B cell (primary cell): Measurements from ENCODE around the gene YIPF7. TPM values are rescaled to one million over a fixed set of nuclear protein-coding genes. Genes with fewer than 3 reads are reported as not detected.

Source experiments
- ATAC-seq: fragments of 200-7000 bp; cut with Tn5 transposase; one replicate; pipeline ENCODE4 v1.10.0; 2021; ENCODE audit warnings: low read depth, mild to moderate bottlenecking, moderate number of reproducible peaks, moderate library complexity
- CTCF ChIA-PET: fragments of 350-600 bp; sonication (Branson Sonifier 250); formaldehyde crosslinking; loops from one replicate; lab custom pipeline; 2021; ENCODE audit warnings: antibody characterized with exemption, inconsistent platforms; lab: Charles Lee
- POLR2A ChIA-PET: fragments of 350-600 bp; sonication (Branson Sonifier 250); formaldehyde crosslinking; loops from one replicate; lab custom pipeline; 2021; ENCODE audit warnings: antibody characterized with exemption; lab: Charles Lee
- DNase-seq: peaks from one replicate; pipeline ENCODE4 v3.0.0; 2013
- H2AFZ ChIP-seq: 2 replicates; pipeline ENCODE4 v1.6.1; 2012; ENCODE audit warnings: mild to moderate bottlenecking, low read depth, low read length; ENCODE audit not compliant: insufficient read depth, poor library complexity, severe bottlenecking
- H3K27ac ChIP-seq, 2 donors: 1 replicate in 1 of 2; 2 replicates in 1 of 2; pipeline ENCODE4 v1.5.1; 2012 to 2013; ENCODE audit warnings: low read length in 2 of 2, mild to moderate bottlenecking in 2 of 2, moderate library complexity in 1 of 2
- H3K27me3 ChIP-seq, 4 experiments: fragments of 200-600 bp in 1 of 4; sonication (generic) in 1 of 4; replicated peaks in 1 of 4; 1 replicate in 2 of 4; 2 replicates in 2 of 4; pipeline versions ENCODE4 v1.6.1 to v1.7.0; 2013 to 2016; ENCODE audit warnings: low read length in 3 of 4, mild to moderate bottlenecking in 2 of 4, mixed read lengths in 1 of 4, moderate library complexity in 1 of 4; ENCODE audit not compliant: insufficient read depth in 4 of 4, control insufficient read depth in 3 of 4; ENCODE audit errors: control extremely low read depth in 1 of 4
- H3K36me3 ChIP-seq, 2 experiments: replicated peaks in 1 of 2; 1 replicate in 1 of 2; 2 replicates in 1 of 2; pipeline versions ENCODE4 v1.6.1 to v1.7.1; 2013; ENCODE audit warnings: low read length in 1 of 2; ENCODE audit not compliant: insufficient read depth in 2 of 2, control insufficient read depth in 1 of 2; ENCODE audit errors: control extremely low read depth in 1 of 2, extremely low read depth in 1 of 2
- H3K4me1 ChIP-seq, 2 donors: fragments of 200-600 bp in 1 of 2; sonication (generic) in 1 of 2; 1 replicate in 1 of 2; 2 replicates in 1 of 2; pipeline versions ENCODE4 v1.5.1 to v1.6.1; 2013 to 2017; ENCODE audit warnings: low read length in 2 of 2; ENCODE audit not compliant: control insufficient read depth in 2 of 2, insufficient read depth in 2 of 2
- H3K4me2 ChIP-seq: replicated peaks from 2 replicates; pipeline ENCODE3; 2012; ENCODE audit warnings: mild to moderate bottlenecking, low read depth, low read length; ENCODE audit not compliant: poor library complexity, severe bottlenecking
- H3K4me3 ChIP-seq, 5 experiments: fragments of 200-600 bp in 1 of 5; sonication (generic) in 1 of 5; 1 replicate in 3 of 5; 2 replicates in 2 of 5; pipeline versions ENCODE4 v1.5.1 to v1.7.0; 2011 to 2016; ENCODE audit warnings: low read length in 4 of 5, mild to moderate bottlenecking in 4 of 5, low read depth in 2 of 5, control low read depth in 1 of 5, moderate library complexity in 1 of 5; ENCODE audit not compliant: insufficient read depth in 1 of 5; ENCODE audit errors: control extremely low read depth in 1 of 5, extremely low read depth in 1 of 5
- H3K79me2 ChIP-seq: fragments of 200-600 bp; sonication (generic); one replicate; pipeline ENCODE4 v1.6.0; 2016; ENCODE audit warnings: low read length; ENCODE audit not compliant: control insufficient read depth, insufficient read depth
- H3K9ac ChIP-seq: fragments of 200-600 bp; sonication (generic); 2 replicates; pipeline ENCODE4 v1.6.1; 2017; ENCODE audit warnings: mild to moderate bottlenecking, low read length, moderate library complexity
- H3K9me3 ChIP-seq, 3 donors: one replicate each; pipeline versions ENCODE4 v1.6.1 to v1.7.1; 2013; ENCODE audit warnings: low read length in 2 of 3; ENCODE audit not compliant: control insufficient read depth in 2 of 3, insufficient read depth in 1 of 3; ENCODE audit errors: control extremely low read depth in 1 of 3
- H4K20me1 ChIP-seq: 2 replicates; pipeline ENCODE4 v1.6.0; 2012; ENCODE audit warnings: mild to moderate bottlenecking, low read length; ENCODE audit not compliant: insufficient read depth, control insufficient read depth, poor library complexity, severe bottlenecking
- H3K27ac Mint-ChIP-seq: one replicate; pipeline ENCODE4 v1.8.0; 2021; ENCODE audit warnings: mixed read lengths
- H3K27me3 Mint-ChIP-seq: one replicate; pipeline ENCODE4 v1.8.0; 2021; ENCODE audit warnings: mixed read lengths
- H3K4me1 Mint-ChIP-seq: one replicate; pipeline ENCODE4 v1.8.0; 2021; ENCODE audit warnings: mixed read lengths
- H3K4me3 Mint-ChIP-seq: one replicate; pipeline ENCODE4 v1.8.0; 2021; ENCODE audit warnings: mixed read lengths
- H3K9me3 Mint-ChIP-seq: one replicate; pipeline ENCODE4 v1.8.0; 2022; ENCODE audit warnings: mixed read lengths; ENCODE audit not compliant: insufficient read depth
- EZH2 ChIP-seq: IDR thresholded peaks from 2 replicates; pipeline ENCODE4 v1.6.1; 2012; ENCODE audit warnings: borderline replicate concordance, low read depth, mild to moderate bottlenecking, moderate library complexity, low read length; ENCODE audit not compliant: insufficient read depth, poor library complexity, severe bottlenecking
- WGBS: methylation state at CpG from one replicate; pipeline ENCODE4 v1.1.5; 2013; ENCODE audit warnings: missing lambda C conversion rate; ENCODE audit not compliant: insufficient coverage; 5-methylcytosine and 5-hydroxymethylcytosine counted together
- intact Hi-C: fragments of 100-400 bp; cut with micrococcal nuclease; formaldehyde crosslinking; loops from one replicate; pipeline ENCODE4 v1.10.0; 2022
- polyA plus RNA-seq: library from polyadenylated mRNA; depleted of rRNA; stranded (reverse); fragments of >200 nt; gene quantifications from 2 replicates; pipeline ENCODE4 v1.2.3, GENCODE V29; 2012
- total RNA-seq, 2 donors: library from RNA; stranded (reverse); fragments of 120-200 nt in 1 of 2; gene quantifications; 1 replicate in 1 of 2; 2 replicates in 1 of 2; pipeline versions ENCODE4 v1.2.3 to v1.2.4, GENCODE V29; 2013 to 2022
- TF ChIP-seq, protein P1 (sequence below): fragments of 200-600 bp; IDR thresholded peaks from one replicate; pipeline ENCODE4 v1.8.0; 2022; ENCODE audit warnings: antibody characterized with exemption, mild to moderate bottlenecking

Gene YIPF7
- total and polyA plus RNA-seq, 2 donors (not counting 1 experiment from before 2014, with no cell fraction given) = not detected

DNA sequence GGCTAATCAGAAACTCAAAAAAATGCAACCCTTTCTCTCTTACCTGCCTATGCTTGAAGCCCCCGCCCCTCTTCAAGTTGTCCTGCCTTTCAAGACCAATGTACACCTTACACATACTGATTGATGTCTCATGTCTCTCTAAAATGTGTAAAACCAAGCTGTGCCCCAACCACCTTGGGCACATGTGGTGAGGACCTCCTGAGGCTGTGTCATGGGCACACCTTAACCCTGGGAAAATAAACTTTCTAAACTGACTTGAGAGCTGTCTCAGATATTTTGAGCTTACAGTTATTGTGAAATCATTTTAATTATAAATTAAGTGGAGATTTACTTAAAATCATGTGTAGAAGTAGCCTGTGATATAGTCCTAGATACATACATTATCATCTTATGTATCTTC lies 49.0 kb upstream of the YIPF7 start:
- Histone ChIP-seq H3K27ac (no peak overlapping the region), H2AFZ (no peak overlapping the region), H3K9ac (no peak overlapping the region), H4K20me1 (no peaks in the 10 kb centered on the region), H3K27me3 (no peaks in the 10 kb centered on the region), H3K4me3 (no peak overlapping the region), H3K9me3 (no peaks in the 10 kb centered on the region), H3K4me2 (no peak overlapping the region), H3K79me2 (no peaks in the 10 kb centered on the region), H3K4me1 (no peaks in the 10 kb centered on the region), H3K36me3 (peaks cover 3 to 54% of the 10 kb centered on the region in 2 experiments)
- Mint-ChIP-seq H3K4me3 (no peak overlapping the region), H3K9me3 (no peaks in the 10 kb centered on the region), H3K4me1 (no peaks in the 10 kb centered on the region), H3K27me3 (no peaks in the 10 kb centered on the region), H3K27ac (no peak overlapping the region)
- 100% methylated on average over 1 of the region's 1 CpG for WGBS
- DNase-seq = no peak
- no peak for ATAC-seq
- TF ChIP-seq, protein P1, sequence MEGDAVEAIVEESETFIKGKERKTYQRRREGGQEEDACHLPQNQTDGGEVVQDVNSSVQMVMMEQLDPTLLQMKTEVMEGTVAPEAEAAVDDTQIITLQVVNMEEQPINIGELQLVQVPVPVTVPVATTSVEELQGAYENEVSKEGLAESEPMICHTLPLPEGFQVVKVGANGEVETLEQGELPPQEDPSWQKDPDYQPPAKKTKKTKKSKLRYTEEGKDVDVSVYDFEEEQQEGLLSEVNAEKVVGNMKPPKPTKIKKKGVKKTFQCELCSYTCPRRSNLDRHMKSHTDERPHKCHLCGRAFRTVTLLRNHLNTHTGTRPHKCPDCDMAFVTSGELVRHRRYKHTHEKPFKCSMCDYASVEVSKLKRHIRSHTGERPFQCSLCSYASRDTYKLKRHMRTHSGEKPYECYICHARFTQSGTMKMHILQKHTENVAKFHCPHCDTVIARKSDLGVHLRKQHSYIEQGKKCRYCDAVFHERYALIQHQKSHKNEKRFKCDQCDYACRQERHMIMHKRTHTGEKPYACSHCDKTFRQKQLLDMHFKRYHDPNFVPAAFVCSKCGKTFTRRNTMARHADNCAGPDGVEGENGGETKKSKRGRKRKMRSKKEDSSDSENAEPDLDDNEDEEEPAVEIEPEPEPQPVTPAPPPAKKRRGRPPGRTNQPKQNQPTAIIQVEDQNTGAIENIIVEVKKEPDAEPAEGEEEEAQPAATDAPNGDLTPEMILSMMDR = no peak
- TF ChIP-seq EZH2 = no peak
- intact Hi-C loops = no loop called here
- ChIA-PET CTCF (no interaction called here), POLR2A (no interaction called here)

DNA sequence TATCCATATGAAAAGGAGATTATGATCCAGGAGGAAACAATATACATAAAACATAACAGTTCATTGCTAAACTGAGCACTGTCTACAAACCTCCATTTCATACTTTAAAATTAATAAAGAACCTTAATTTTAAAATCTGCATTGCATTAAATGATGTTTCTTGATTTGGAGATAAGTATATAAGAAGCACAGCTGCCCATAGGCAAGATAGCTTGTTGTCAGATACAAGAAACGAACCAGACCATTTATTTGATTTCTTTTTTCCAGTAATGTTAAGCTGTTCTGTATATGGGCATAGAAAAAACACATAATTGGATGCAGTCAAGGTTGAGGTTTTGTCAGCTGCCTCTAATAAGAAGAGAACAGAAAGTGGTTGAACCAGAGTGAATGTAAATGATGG lies 33.2 kb upstream of the YIPF7 start:
- no peak overlapping the region for H3K9ac ChIP-seq
- no peak overlapping the region for H3K27ac Mint-ChIP-seq
- H3K4me1 Mint-ChIP-seq = peaks cover 14% of the 10 kb centered on the region
- H3K36me3 ChIP-seq = peaks cover 14 to 66% of the 10 kb centered on the region in 2 experiments
- H3K27ac ChIP-seq = no peak overlapping the region
- no peaks in the 10 kb centered on the region for H3K27me3 ChIP-seq
- H3K4me1 ChIP-seq = peaks cover 0 to 4% of the 10 kb centered on the region in 2 donors
- no peak overlapping the region for H2AFZ ChIP-seq
- ChIA-PET POLR2A (no interaction called here), CTCF (no interaction called here)
- intact Hi-C loops = no loop called here
- ATAC-seq (no peak), DNase-seq (no peak)
- 100% methylated on average over 1 of the region's 1 CpG for WGBS
- H3K9me3 ChIP-seq = no peaks in the 10 kb centered on the region
- TF ChIP-seq, protein P1 = no peak
- TF ChIP-seq EZH2 = no peak
- H3K4me3 Mint-ChIP-seq = no peak overlapping the region
- H3K4me3 ChIP-seq = no peak overlapping the region
- peaks cover 6% of the 10 kb centered on the region for H3K79me2 ChIP-seq
- H3K4me2 ChIP-seq = no peak overlapping the region
- no peaks in the 10 kb centered on the region for H4K20me1 ChIP-seq
- H3K27me3 Mint-ChIP-seq = no peaks in the 10 kb centered on the region
- no peaks in the 10 kb centered on the region for H3K9me3 Mint-ChIP-seq
